ENCODE data around the gene SORBS1. TPM values are rescaled to one million over a fixed set of nuclear protein-coding genes. Genes with fewer than 3 reads are reported as not detected.

SORBS1 gene
- total and polyA plus RNA-seq, 4 donors = 13.1 to 68.9 (median 44.0) TPM

DNA sequence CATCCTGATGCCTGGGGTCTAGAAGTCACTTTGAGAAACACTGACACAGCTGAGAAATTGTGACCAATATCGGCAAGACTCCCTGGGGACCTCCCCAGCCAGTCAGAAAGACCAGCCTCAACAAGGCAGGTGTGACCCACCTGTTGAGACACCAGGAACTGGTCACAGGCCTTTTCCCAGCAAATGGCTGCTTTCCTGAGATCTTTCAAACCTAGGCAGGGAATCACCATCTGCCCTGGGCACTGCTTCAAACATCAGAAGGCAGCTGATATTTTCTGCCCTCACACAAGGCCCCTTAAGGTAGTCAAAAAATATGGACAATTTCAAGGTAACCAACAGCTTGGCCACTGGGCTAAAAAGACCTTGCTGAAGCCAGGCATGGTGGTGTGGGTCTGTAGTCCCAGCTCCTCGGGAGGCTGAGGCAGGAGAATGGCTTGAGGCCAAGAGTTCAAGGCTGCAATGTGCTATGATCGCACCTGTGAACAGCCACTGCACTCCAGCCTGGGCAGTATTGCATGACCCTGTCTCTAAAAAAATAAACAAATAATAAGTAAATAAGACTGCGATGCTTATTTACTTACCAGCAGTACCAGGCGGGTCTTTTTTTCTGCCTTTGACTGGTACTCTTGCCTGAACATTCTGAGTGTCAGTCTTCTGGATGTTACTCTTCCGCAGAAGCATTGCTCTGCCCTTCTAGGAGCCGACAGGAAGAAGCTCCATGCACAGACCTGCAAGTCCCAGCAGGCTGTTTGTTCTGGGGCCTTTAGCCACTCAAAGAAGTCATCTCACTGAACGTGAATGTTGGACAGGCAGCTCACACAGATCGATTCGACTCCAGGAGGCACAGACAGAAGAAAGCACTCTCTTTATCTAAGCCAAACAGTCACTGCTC is 59.7 kb downstream of the SORBS1 start:
- H3K27ac ChIP-seq (ENCODE audit: low read depth in 1 of 2, low read length in 1 of 2) = peak overlapping the region in 1 of 2 donors; percentile 42
- no peaks in the 10 kb centered on the region for H3K27me3 ChIP-seq (ENCODE audit: control insufficient read depth in 3 of 3, insufficient read depth in 3 of 3, low read length in 2 of 3)
- DNase-seq (no peak), ATAC-seq (ENCODE audit: insufficient read depth, low FRiP score) (no peak)
- H3K4me1 ChIP-seq (ENCODE audit: control insufficient read depth in 5 of 5, insufficient read depth in 5 of 5, low read length in 5 of 5) = peaks cover 0 to 29% (median 9%) of the 10 kb centered on the region in 5 donors
- no peaks in the 10 kb centered on the region for H3K36me3 ChIP-seq (ENCODE audit: control insufficient read depth in 4 of 4, insufficient read depth in 4 of 4, low read length in 4 of 4)
- no peak overlapping the region for H3K4me3 ChIP-seq
- H3K9me3 ChIP-seq (ENCODE audit: control insufficient read depth in 4 of 4, insufficient read depth in 3 of 4, low read length in 3 of 4) = no peaks in the 10 kb centered on the region
- no peak overlapping the region for H3K9ac ChIP-seq (ENCODE audit: insufficient read depth in 1 of 2, low read length in 2 of 2)
- 61 to 69% methylated on average over 10 of the region's 10 CpGs for WGBS, 2 donors
- no peak for TF ChIP-seq CTCF (IDR thresholded peaks at IDR 0.05; ENCODE audit: control extremely low read depth, extremely low read depth)

- no peaks in the 10 kb centered on the region for H3K9me3 ChIP-seq (ENCODE audit: control insufficient read depth in 4 of 4, insufficient read depth in 3 of 4, low read length in 3 of 4)
- TF ChIP-seq CTCF (IDR thresholded peaks at IDR 0.05; ENCODE audit: control extremely low read depth, extremely low read depth) = no peak
- no peak overlapping the region for H3K4me3 ChIP-seq
- peaks cover 0 to 29% (median 9%) of the 10 kb centered on the region in 5 donors for H3K4me1 ChIP-seq (ENCODE audit: control insufficient read depth in 5 of 5, insufficient read depth in 5 of 5, low read length in 5 of 5)
- DNase-seq (peak in 1 of 3 donors; percentile 44), ATAC-seq (ENCODE audit: insufficient read depth, low FRiP score) (no peak)
- H3K27ac ChIP-seq (ENCODE audit: low read depth in 1 of 2, low read length in 1 of 2) = peak overlapping the region in 1 of 2 donors; percentile 42
- WGBS, 2 donors = 72 to 80% methylated on average over 7 of the region's 7 CpGs
- no peaks in the 10 kb centered on the region for H3K36me3 ChIP-seq (ENCODE audit: control insufficient read depth in 4 of 4, insufficient read depth in 4 of 4, low read length in 4 of 4)
- H3K27me3 ChIP-seq (ENCODE audit: control insufficient read depth in 3 of 3, insufficient read depth in 3 of 3, low read length in 2 of 3) = no peaks in the 10 kb centered on the region
- H3K9ac ChIP-seq (ENCODE audit: insufficient read depth in 1 of 2, low read length in 2 of 2) = no peak overlapping the region
Observed at GRCh38 chr10:95500649-95501048, 60.5 kb downstream of the SORBS1 start.

DNA sequence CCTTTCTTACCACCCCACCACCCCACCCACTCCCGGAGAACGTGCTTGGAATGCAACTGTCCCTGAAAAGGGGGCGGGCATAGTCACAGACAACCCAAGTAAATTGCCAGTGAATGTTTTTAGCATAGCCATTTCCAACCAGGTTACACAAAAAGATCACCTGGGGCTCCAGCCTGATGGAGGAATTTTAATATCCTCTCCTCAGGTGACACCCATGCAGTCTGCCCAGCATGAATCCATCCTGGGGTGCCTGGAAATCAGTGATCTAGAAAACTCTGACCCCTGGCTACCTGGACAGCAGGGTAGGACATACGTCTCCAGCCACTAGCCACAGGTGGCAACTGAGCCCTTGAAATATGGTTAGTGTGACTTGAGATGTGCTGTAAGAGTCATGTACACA is 61.1 kb downstream of the SORBS1 start:
- no peaks in the 10 kb centered on the region for H3K27me3 ChIP-seq (ENCODE audit: control insufficient read depth in 3 of 3, insufficient read depth in 3 of 3, low read length in 2 of 3)
- no peak overlapping the region for H3K9ac ChIP-seq (ENCODE audit: insufficient read depth in 1 of 2, low read length in 2 of 2)
- ATAC-seq (ENCODE audit: insufficient read depth, low FRiP score) (no peak), DNase-seq (no peak)
- TF ChIP-seq CTCF (IDR thresholded peaks at IDR 0.05; ENCODE audit: control extremely low read depth, extremely low read depth) = no peak
- H3K4me1 ChIP-seq (ENCODE audit: control insufficient read depth in 5 of 5, insufficient read depth in 5 of 5, low read length in 5 of 5) = peaks cover 0 to 29% (median 9%) of the 10 kb centered on the region in 5 donors
- H3K27ac ChIP-seq (ENCODE audit: low read depth in 1 of 2, low read length in 1 of 2) = no peak overlapping the region
- WGBS, 2 donors = 75 to 85% methylated on average over 4 of the region's 4 CpGs
- no peaks in the 10 kb centered on the region for H3K36me3 ChIP-seq (ENCODE audit: control insufficient read depth in 4 of 4, insufficient read depth in 4 of 4, low read length in 4 of 4)
- H3K4me3 ChIP-seq = no peak overlapping the region
- no peaks in the 10 kb centered on the region for H3K9me3 ChIP-seq (ENCODE audit: control insufficient read depth in 4 of 4, insufficient read depth in 3 of 4, low read length in 3 of 4)

All from lung (tissue), 12 donors.